Activated CD4-positive, alpha-beta memory T cell treated with anti-CD3 and anti-CD28 coated beads, Interleukin-2, amount 10 ng/mL, durations not matched to agents 7 days and 5 days (primary cell): ENCODE measurements around the gene PALMD. TPM values are rescaled to one million over a fixed set of nuclear protein-coding genes. Genes with fewer than 3 reads are reported as not detected.

Experiments
- CTCF ChIA-PET: fragments of 350-600 bp; sonication (Branson Sonifier 250); formaldehyde crosslinking; loops from one replicate; lab custom pipeline; 2021; ENCODE audit warnings: antibody characterized with exemption, inconsistent platforms; lab: Charles Lee
- POLR2A ChIA-PET: fragments of 350-600 bp; sonication (Branson Sonifier 250); formaldehyde crosslinking; loops from one replicate; lab custom pipeline; 2021; ENCODE audit warnings: antibody characterized with exemption; lab: Charles Lee
- DNase-seq: peaks from one replicate; pipeline ENCODE4 v3.0.0-alpha.2; 2020
- H3K27ac Mint-ChIP-seq: one replicate; pipeline ENCODE4 v1.8.0; 2021; ENCODE audit warnings: mild to moderate bottlenecking, mixed read lengths
- H3K27me3 Mint-ChIP-seq: one replicate; pipeline ENCODE4 v1.8.0; 2021; ENCODE audit warnings: mixed read lengths
- H3K36me3 Mint-ChIP-seq: one replicate; pipeline ENCODE4 v1.8.0; 2021; ENCODE audit warnings: low read depth, mixed read lengths
- H3K4me1 Mint-ChIP-seq: one replicate; pipeline ENCODE4 v1.8.0; 2021; ENCODE audit warnings: mixed read lengths
- H3K4me3 Mint-ChIP-seq: one replicate; pipeline ENCODE4 v1.8.0; 2021; ENCODE audit warnings: mild to moderate bottlenecking, mixed read lengths
- H3K9me3 Mint-ChIP-seq: one replicate; pipeline ENCODE4 v1.8.0; 2021; ENCODE audit warnings: mixed read lengths
- total RNA-seq, 2 experiments: library from RNA; stranded (reverse); gene quantifications; one replicate each; pipeline ENCODE4 v1.2.3, GENCODE V29; 2021

PALMD gene
- total RNA-seq, 2 experiments from 2014 or later: not detected

GRCh38 chr1:99614728-99615127, 31.2 kb upstream of the PALMD start:
- POLR2A ChIA-PET: no interaction called here
- CTCF ChIA-PET: no interaction called here
- Mint-ChIP-seq H3K9me3 (no peaks in the 10 kb centered on the region), H3K4me1 (no peaks in the 10 kb centered on the region), H3K36me3 (no peaks in the 10 kb centered on the region), H3K27me3 (peaks cover 2% of the 10 kb centered on the region), H3K4me3 (no peak overlapping the region), H3K27ac (no peak overlapping the region)
- DNase-seq: no peak

GRCh38 chr1:99619583-99619982, 26.3 kb upstream of the PALMD start:
- Mint-ChIP-seq H3K9me3 (no peaks in the 10 kb centered on the region), H3K27ac (no peak overlapping the region), H3K27me3 (no peaks in the 10 kb centered on the region), H3K4me3 (no peak overlapping the region), H3K4me1 (no peaks in the 10 kb centered on the region), H3K36me3 (no peaks in the 10 kb centered on the region)
- ChIA-PET CTCF (no interaction called here), POLR2A (no interaction called here)
- no peak for DNase-seq

GRCh38 chr1:99621340-99621901, 24.5 kb upstream of the PALMD start:
- no peak overlapping the region for H3K4me3 Mint-ChIP-seq
- no peaks in the 10 kb centered on the region for H3K36me3 Mint-ChIP-seq
- no peaks in the 10 kb centered on the region for H3K4me1 Mint-ChIP-seq
- no peak for DNase-seq
- CTCF ChIA-PET: no interaction called here
- H3K9me3 Mint-ChIP-seq: no peaks in the 10 kb centered on the region
- H3K27ac Mint-ChIP-seq: no peak overlapping the region
- POLR2A ChIA-PET: no interaction called here
- no peaks in the 10 kb centered on the region for H3K27me3 Mint-ChIP-seq

DNA sequence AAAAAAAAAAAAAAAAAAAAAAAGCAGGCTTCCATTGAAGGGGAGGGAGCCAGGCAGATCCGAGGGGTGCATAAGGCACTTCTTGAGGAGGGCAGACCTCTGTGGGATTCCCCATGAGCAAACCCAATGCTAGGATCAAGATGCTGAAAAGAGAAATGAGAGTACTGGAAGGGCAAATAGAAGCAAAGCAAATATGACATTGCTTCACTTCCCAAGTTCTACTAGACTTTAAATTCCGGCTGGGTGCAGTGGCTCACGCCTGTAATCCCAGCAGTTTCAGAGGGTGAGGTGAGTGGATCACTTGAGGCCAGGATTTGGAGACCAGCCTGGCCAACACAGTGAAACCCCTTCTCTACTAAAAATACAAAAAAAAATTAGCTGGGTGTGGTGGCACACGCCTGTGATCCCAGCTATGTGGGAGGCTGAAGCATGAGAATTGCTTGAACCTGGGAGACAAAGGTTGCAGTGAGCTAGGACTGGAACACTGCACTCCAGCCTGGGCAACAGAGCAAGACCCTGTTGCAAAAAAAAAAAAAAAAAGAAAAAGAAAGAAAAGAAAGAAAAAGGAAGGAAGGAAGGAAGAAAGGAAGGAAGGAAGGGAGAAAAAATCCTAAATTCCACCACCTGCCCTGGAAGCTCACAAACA, 23.1 kb upstream of the PALMD start:
- Mint-ChIP-seq H3K27ac (no peak overlapping the region), H3K4me3 (no peak overlapping the region), H3K4me1 (no peaks in the 10 kb centered on the region), H3K36me3 (no peaks in the 10 kb centered on the region), H3K27me3 (no peaks in the 10 kb centered on the region), H3K9me3 (no peaks in the 10 kb centered on the region)
- ChIA-PET POLR2A (no interaction called here), CTCF (no interaction called here)
- no peak for DNase-seq

DNA sequence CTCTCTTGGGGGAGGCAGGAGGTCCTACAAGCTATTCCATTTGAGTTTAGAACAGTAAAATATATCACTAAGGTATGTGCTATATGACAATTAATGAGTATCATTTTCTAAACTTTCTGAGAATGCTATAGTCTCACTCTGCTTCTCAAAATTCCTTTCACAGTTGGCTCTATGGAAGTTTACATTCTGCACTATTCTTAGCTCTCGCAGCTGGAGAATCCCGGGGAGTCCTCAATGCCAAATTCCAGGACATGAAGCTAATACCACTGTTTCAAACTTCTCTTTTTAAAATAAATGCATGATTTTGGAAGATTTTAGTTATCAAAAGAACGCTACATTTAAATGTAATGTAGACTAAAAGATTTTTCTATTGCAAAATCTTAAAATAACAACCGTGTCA, 22.4 kb upstream of the PALMD start:
- CTCF ChIA-PET: no interaction called here
- H3K4me1 Mint-ChIP-seq: no peaks in the 10 kb centered on the region

GRCh38 chr1:99627615-99628014, 18.3 kb upstream of the PALMD start:
- H3K9me3 Mint-ChIP-seq: no peaks in the 10 kb centered on the region
- POLR2A ChIA-PET: no interaction called here
- no peak overlapping the region for H3K27ac Mint-ChIP-seq
- H3K27me3 Mint-ChIP-seq: no peaks in the 10 kb centered on the region
- no peaks in the 10 kb centered on the region for H3K36me3 Mint-ChIP-seq
- CTCF ChIA-PET: no interaction called here
- H3K4me3 Mint-ChIP-seq: no peak overlapping the region
- no peak for DNase-seq
- H3K4me1 Mint-ChIP-seq: no peaks in the 10 kb centered on the region

More for the DNA sequence above, 22.4 kb upstream of the PALMD start:
- no peak for DNase-seq
- no peaks in the 10 kb centered on the region for H3K27me3 Mint-ChIP-seq
- H3K27ac Mint-ChIP-seq: no peak overlapping the region
- no peaks in the 10 kb centered on the region for H3K36me3 Mint-ChIP-seq
- no peaks in the 10 kb centered on the region for H3K9me3 Mint-ChIP-seq
- POLR2A ChIA-PET: no interaction called here
- H3K4me3 Mint-ChIP-seq: no peak overlapping the region

DNA sequence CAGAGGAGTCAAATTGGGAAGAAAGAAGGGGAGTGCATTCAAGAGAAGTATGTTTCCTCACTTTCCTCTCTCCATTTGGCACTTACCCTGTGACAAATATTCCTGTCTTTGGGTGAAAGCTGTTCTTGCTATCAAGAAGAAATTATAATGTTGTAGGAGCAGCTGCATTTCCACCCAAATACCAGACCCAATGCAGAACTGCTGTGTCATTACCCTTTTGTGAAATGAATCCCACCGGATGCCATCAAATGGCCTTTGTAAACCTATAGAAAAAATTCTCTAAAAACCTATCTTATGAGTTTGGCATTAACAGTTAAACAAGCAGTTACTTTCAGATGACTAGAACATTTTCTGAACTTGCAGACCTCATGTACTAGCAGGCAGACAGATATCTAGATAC, 16.7 kb upstream of the PALMD start:
- Mint-ChIP-seq H3K4me3 (no peak overlapping the region), H3K36me3 (no peaks in the 10 kb centered on the region), H3K27ac (no peak overlapping the region), H3K9me3 (no peaks in the 10 kb centered on the region), H3K27me3 (no peaks in the 10 kb centered on the region), H3K4me1 (no peaks in the 10 kb centered on the region)
- CTCF ChIA-PET: no interaction called here
- POLR2A ChIA-PET: no interaction called here
- DNase-seq: no peak

GRCh38 chr1:99634971-99635624, 10.8 kb upstream of the PALMD start:
- H3K36me3 Mint-ChIP-seq: no peaks in the 10 kb centered on the region
- DNase-seq: no peak
- POLR2A ChIA-PET: no interaction called here
- CTCF ChIA-PET: no interaction called here
- H3K4me1 Mint-ChIP-seq: no peaks in the 10 kb centered on the region
- H3K27ac Mint-ChIP-seq: no peak overlapping the region
- no peaks in the 10 kb centered on the region for H3K9me3 Mint-ChIP-seq
- peaks cover 2% of the 10 kb centered on the region for H3K27me3 Mint-ChIP-seq
- H3K4me3 Mint-ChIP-seq: no peak overlapping the region

GRCh38 chr1:99635664-99636063, 10.2 kb upstream of the PALMD start:
- no peak overlapping the region for H3K27ac Mint-ChIP-seq
- H3K4me3 Mint-ChIP-seq: no peak overlapping the region
- ChIA-PET CTCF (no interaction called here), POLR2A (no interaction called here)
- no peaks in the 10 kb centered on the region for H3K9me3 Mint-ChIP-seq
- H3K27me3 Mint-ChIP-seq: peaks cover 2% of the 10 kb centered on the region
- no peaks in the 10 kb centered on the region for H3K4me1 Mint-ChIP-seq
- no peak for DNase-seq
- no peaks in the 10 kb centered on the region for H3K36me3 Mint-ChIP-seq

DNA sequence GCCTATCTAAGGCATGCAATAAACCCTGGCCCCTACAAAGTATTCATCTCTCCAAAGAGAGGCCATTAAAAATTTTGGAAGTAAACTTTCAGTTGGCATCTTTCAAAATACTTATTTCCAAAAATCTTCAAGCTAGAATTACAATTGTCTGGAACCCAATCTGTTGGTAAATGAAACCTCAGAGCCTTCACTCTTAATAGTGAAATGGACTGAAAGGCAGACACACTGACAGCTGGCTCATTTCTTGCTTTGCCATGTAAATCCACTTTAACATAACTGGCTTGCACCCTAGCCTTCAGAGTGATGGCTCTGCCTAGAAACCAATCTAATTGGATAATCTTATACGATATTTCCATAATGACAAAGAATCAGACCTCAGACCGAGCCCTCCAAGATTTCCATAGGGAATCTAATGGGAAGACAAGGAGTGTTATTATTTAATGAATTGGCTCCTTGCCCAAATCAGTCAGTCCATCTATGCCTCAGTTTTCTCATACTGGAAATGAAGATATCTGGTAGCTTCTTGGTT, 9.2 kb upstream of the PALMD start:
- Mint-ChIP-seq H3K36me3 (no peaks in the 10 kb centered on the region), H3K4me3 (no peak overlapping the region), H3K27ac (no peak overlapping the region), H3K4me1 (no peaks in the 10 kb centered on the region), H3K27me3 (peaks cover 2% of the 10 kb centered on the region), H3K9me3 (no peaks in the 10 kb centered on the region)
- ChIA-PET CTCF (no interaction called here), POLR2A (no interaction called here)
- DNase-seq: no peak

- CTCF ChIA-PET: no interaction called here
- POLR2A ChIA-PET: no interaction called here
- H3K9me3 Mint-ChIP-seq: no peaks in the 10 kb centered on the region
- H3K27ac Mint-ChIP-seq: no peak overlapping the region
- H3K36me3 Mint-ChIP-seq: no peaks in the 10 kb centered on the region
- no peak overlapping the region for H3K4me3 Mint-ChIP-seq
- peaks cover 2% of the 10 kb centered on the region for H3K27me3 Mint-ChIP-seq
- H3K4me1 Mint-ChIP-seq: no peaks in the 10 kb centered on the region
- DNase-seq: no peak
Measured at GRCh38 chr1:99638853-99639252, 7.1 kb upstream of the PALMD start.

DNA sequence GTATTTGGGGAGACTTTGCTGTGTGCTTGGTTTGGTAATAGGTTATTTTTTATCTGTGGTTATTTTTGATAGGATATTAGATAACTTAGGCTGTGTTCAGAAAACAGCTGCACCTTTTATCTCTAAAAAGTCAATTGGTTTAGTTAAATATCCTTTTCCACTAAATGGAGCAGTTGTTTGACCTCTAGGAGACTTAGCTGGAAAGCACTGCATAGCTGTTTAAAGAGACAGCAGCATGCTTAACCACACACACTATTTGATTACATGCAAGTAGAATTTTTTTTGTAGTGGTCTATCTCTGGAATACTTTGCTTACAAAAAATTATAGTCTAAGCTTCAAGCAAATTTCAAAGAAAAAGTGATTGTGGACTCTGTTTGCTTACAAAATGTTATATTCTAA, 6.5 kb upstream of the PALMD start:
- Mint-ChIP-seq H3K4me1 (no peaks in the 10 kb centered on the region), H3K4me3 (no peak overlapping the region), H3K9me3 (no peaks in the 10 kb centered on the region), H3K36me3 (no peaks in the 10 kb centered on the region), H3K27ac (no peak overlapping the region), H3K27me3 (peaks cover 2% of the 10 kb centered on the region)
- ChIA-PET POLR2A (no interaction called here), CTCF (no interaction called here)
- no peak for DNase-seq

DNA sequence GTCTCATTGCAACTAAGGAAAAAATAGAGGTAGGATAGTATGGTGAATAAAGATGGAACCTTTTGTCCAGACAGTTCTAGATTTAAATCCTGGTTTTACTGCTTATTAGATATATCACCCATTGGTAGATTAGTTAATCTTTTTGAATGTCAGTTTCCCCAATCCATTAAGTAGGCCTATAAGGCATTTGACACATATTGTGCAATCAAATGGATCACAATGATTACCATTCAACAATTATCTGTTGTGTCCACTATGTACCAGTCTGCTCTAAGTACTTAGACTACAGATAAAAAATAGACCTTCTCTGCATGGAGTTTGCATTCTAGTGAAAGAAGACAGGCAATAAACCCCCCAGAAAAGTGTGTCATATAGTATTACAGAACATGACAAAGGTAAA, 6.0 kb upstream of the PALMD start:
- DNase-seq: no peak
- no peaks in the 10 kb centered on the region for H3K9me3 Mint-ChIP-seq
- H3K4me3 Mint-ChIP-seq: no peak overlapping the region
- H3K4me1 Mint-ChIP-seq: no peaks in the 10 kb centered on the region
- no peaks in the 10 kb centered on the region for H3K36me3 Mint-ChIP-seq
- no peak overlapping the region for H3K27ac Mint-ChIP-seq
- H3K27me3 Mint-ChIP-seq: peaks cover 2% of the 10 kb centered on the region
- ChIA-PET CTCF (no interaction called here), POLR2A (no interaction called here)

DNA sequence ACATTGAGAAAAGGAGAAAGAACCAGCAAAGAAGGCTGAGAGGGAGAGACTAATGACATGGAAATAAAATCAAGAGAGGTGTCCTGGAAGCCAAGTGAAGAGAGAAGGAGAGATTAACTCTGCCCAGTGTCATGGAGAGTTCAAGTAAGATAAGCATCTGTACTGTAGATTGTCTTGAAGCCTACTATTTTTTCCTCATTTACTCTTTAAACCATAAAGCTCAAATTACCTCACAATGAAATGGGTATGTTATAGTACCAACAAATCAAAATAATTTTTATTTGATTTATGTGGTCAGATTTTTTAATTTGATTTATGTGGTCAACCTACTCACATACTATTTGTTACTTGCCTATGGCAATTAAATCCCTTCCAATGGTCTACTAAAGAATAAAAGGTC, 5.2 kb upstream of the PALMD start:
- H3K4me3 Mint-ChIP-seq: no peak overlapping the region
- ChIA-PET CTCF (no interaction called here), POLR2A (no interaction called here)
- H3K27ac Mint-ChIP-seq: no peak overlapping the region
- H3K4me1 Mint-ChIP-seq: no peaks in the 10 kb centered on the region
- DNase-seq: no peak
- H3K36me3 Mint-ChIP-seq: no peaks in the 10 kb centered on the region
- H3K9me3 Mint-ChIP-seq: no peaks in the 10 kb centered on the region
- H3K27me3 Mint-ChIP-seq: peaks cover 7% of the 10 kb centered on the region
